ENCODE measurements around the gene TCEA2. TPM values are rescaled to one million over a fixed set of nuclear protein-coding genes. Genes with fewer than 3 reads are reported as not detected.
A peak's percentile ranks its signal among the peaks of the same experiment; 100 is the strongest.
"Not testable (repeated sequence)": the region's sequence is repeated elsewhere in the genome, so short reads cannot be mapped to it uniquely, and the experiment has no call there.

The TCEA2 gene
- total RNA-seq, 3 donors from 2014 or later = 10.5 to 17.3 (median 11.5) TPM

DNA sequence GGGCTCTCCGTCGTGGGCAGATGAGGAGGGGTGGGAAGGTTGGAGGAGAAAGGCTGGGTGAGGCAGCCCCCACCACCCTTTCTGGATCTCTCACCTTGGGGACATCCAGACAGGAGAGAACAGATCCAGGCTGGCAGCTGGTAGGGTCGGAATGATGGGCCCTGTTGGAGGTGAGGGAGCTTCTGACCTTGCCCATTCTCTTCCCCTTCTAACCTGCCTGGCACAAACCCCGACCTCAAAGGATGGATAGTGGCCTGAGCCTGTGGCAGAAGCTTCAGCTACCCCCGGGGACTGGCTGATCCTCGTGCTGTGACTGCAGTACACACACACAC lies 50.4 kb downstream of the TCEA2 start:
- Mint-ChIP-seq H3K4me3 (no peak overlapping the region), H3K9me3 (no peaks in the 10 kb centered on the region), H3K4me1 (ENCODE audit: low read depth) (no peaks in the 10 kb centered on the region), H3K36me3 (ENCODE audit: insufficient read depth) (no peaks in the 10 kb centered on the region), H3K27me3 (ENCODE audit: low read depth) (no peaks in the 10 kb centered on the region)
- DNase-seq = no peak
- ATAC-seq = no peak

- Mint-ChIP-seq H3K27me3 (ENCODE audit: low read depth) (no peaks in the 10 kb centered on the region), H3K36me3 (ENCODE audit: insufficient read depth) (no peaks in the 10 kb centered on the region), H3K4me1 (ENCODE audit: low read depth) (no peaks in the 10 kb centered on the region), H3K9me3 (no peaks in the 10 kb centered on the region), H3K4me3 (no peak overlapping the region)
- no peak for DNase-seq
- ATAC-seq = no peak
These were observed 50.9 kb downstream of the TCEA2 start for GRCh38 chr20:64113796-64114355.

GRCh38 chr20:64114356-64114971 lies 51.5 kb downstream of the TCEA2 start:
- no peak overlapping the region for H3K4me3 Mint-ChIP-seq
- ATAC-seq (no peak), DNase-seq (no peak)
- H3K27me3 Mint-ChIP-seq (ENCODE audit: low read depth) = no peaks in the 10 kb centered on the region
- no peaks in the 10 kb centered on the region for H3K4me1 Mint-ChIP-seq (ENCODE audit: low read depth)
- no peaks in the 10 kb centered on the region for H3K9me3 Mint-ChIP-seq
- no peaks in the 10 kb centered on the region for H3K36me3 Mint-ChIP-seq (ENCODE audit: insufficient read depth)

DNA sequence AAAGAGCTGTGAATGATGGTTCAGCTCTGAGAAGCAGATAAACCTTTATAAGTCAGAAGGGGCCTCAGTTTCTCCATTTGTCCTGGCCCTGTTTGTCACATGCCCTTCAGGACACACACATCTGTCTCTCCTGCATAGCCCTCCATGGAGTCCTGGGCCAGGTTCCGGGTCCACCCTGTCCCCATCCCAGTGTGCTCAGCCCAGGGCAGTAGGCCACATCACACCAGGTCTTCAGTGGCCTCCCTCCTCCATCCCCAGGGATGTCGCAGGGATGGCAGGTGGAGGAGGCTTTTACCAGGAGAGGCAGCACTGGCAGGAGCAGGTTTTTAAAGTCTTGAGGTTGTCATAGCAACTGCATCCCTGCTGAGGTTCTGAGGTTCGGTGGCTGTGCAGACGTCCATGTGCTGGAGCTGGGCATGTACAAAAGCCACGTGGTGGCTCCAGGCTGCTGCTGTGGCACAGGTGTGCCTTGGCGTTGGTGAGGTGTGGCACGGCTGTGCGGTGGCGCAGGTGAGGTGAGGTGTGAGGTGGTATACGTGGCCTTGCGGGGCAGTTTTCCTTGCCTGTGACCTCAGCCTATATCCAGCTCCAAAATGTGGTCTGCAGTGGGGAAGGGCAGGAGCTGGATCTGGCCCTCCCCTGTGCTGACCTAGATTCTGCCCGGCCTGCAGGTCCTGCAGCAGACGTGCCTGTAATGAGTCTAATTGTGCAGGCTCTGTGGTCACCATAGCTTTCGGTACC lies 52.3 kb downstream of the TCEA2 start:
- no peak overlapping the region for H3K4me3 Mint-ChIP-seq
- H3K27me3 Mint-ChIP-seq (ENCODE audit: low read depth) = no peaks in the 10 kb centered on the region
- H3K4me1 Mint-ChIP-seq (ENCODE audit: low read depth) = peaks cover 8% of the 10 kb centered on the region
- no peaks in the 10 kb centered on the region for H3K36me3 Mint-ChIP-seq (ENCODE audit: insufficient read depth)
- no peak for DNase-seq
- H3K9me3 Mint-ChIP-seq = no peaks in the 10 kb centered on the region
- no peak for ATAC-seq

- ATAC-seq = no peak
- Mint-ChIP-seq H3K4me1 (ENCODE audit: low read depth) (peaks cover 10% of the 10 kb centered on the region), H3K9me3 (no peaks in the 10 kb centered on the region), H3K27me3 (ENCODE audit: low read depth) (no peaks in the 10 kb centered on the region), H3K4me3 (no peak overlapping the region), H3K36me3 (ENCODE audit: insufficient read depth) (no peaks in the 10 kb centered on the region)
- no peak for DNase-seq
These were observed 53.0 kb downstream of the TCEA2 start for GRCh38 chr20:64116016-64116415.

- no peaks in the 10 kb centered on the region for H3K9me3 Mint-ChIP-seq
- H3K4me3 Mint-ChIP-seq = no peak overlapping the region
- H3K36me3 Mint-ChIP-seq (ENCODE audit: insufficient read depth) = no peaks in the 10 kb centered on the region
- peaks cover 10% of the 10 kb centered on the region for H3K4me1 Mint-ChIP-seq (ENCODE audit: low read depth)
- DNase-seq = no peak
- peaks cover 4% of the 10 kb centered on the region for H3K27me3 Mint-ChIP-seq (ENCODE audit: low read depth)
- no peak for ATAC-seq
These were observed 53.8 kb downstream of the TCEA2 start for GRCh38 chr20:64116541-64117431.

GRCh38 chr20:64117432-64117777 lies 54.4 kb downstream of the TCEA2 start:
- not testable (repeated sequence) for ATAC-seq

DNA sequence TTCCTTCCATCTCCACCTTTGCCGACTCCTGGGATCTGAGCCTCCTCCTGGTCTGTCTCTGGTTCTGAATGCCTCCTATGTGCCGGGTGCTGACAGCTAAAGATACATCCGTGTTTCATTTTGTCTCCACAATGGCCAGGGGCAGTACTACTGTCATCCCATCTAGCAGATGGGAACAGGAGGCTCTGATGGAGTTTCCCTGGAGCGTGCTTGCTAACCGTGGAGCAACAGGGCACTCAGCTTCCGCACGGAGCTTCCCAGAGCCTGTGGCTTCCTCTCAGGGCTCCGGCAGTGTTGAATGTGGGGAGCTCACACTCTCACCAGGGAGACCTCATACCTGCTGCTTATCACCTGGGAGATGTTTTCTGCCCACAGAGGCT lies 56.3 kb downstream of the TCEA2 start:
- Mint-ChIP-seq H3K4me3 (no peak overlapping the region), H3K9me3 (no peaks in the 10 kb centered on the region), H3K27me3 (ENCODE audit: low read depth) (peaks cover 9% of the 10 kb centered on the region), H3K36me3 (ENCODE audit: insufficient read depth) (no peaks in the 10 kb centered on the region), H3K4me1 (ENCODE audit: low read depth) (peaks cover 10% of the 10 kb centered on the region)
- ATAC-seq (no peak), DNase-seq (no peak)

More at GRCh38 chr20:64117432-64117777, 54.4 kb downstream of the TCEA2 start:
- H3K9me3 Mint-ChIP-seq; H3K4me3 Mint-ChIP-seq; H3K36me3 Mint-ChIP-seq (ENCODE audit: insufficient read depth); DNase-seq; H3K27me3 Mint-ChIP-seq (ENCODE audit: low read depth): not testable (repeated sequence)
- peaks cover 10% of the 10 kb centered on the region for H3K4me1 Mint-ChIP-seq (ENCODE audit: low read depth)

- peaks cover 12% of the 10 kb centered on the region for H3K27me3 Mint-ChIP-seq (ENCODE audit: low read depth)
- ATAC-seq = peak in 1 of 2 donors; percentile 19
These were observed 56.8 kb downstream of the TCEA2 start for GRCh38 chr20:64119681-64120341.

DNA sequence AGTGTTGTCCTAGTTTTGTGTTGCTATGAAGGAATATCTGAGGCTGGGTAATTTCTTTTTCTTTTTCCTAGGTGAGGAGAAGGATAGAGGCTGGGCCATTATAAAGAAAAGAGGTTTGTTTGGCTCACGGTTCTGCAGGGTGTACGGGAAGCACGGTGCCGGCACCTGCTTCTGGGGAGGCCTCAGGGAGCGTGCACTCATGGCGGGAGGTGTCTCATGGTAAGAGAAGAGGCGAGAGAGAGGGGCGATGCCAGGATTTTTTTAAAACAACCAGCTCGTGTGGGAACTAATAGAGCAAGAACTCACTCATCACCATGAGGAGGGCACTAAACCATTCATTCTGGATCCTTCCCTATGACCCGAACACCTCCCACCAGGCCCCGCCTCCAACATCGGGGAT lies 58.6 kb downstream of the TCEA2 start:
- Mint-ChIP-seq H3K27me3 (ENCODE audit: low read depth) (peaks cover 15% of the 10 kb centered on the region), H3K36me3 (ENCODE audit: insufficient read depth) (no peaks in the 10 kb centered on the region), H3K9me3 (no peaks in the 10 kb centered on the region), H3K4me1 (ENCODE audit: low read depth) (peaks cover 10% of the 10 kb centered on the region), H3K4me3 (no peak overlapping the region)
- DNase-seq (no peak), ATAC-seq (no peak)

More at GRCh38 chr20:64119681-64120341, 56.8 kb downstream of the TCEA2 start:
- no peak for DNase-seq
- peak overlapping the region; percentile 58 for H3K4me3 Mint-ChIP-seq
- no peaks in the 10 kb centered on the region for H3K36me3 Mint-ChIP-seq (ENCODE audit: insufficient read depth)
- H3K4me1 Mint-ChIP-seq (ENCODE audit: low read depth) = peaks cover 10% of the 10 kb centered on the region
- no peaks in the 10 kb centered on the region for H3K9me3 Mint-ChIP-seq

Other genes with a start within 250 kb of the TCEA2 start
- gene ZBTB46, start 231.9 kb upstream of the TCEA2 start, total RNA-seq = 1 to 10 TPM in 2 of 3 donors, under 1 TPM in 1; 0.89 to 3.8 (median 2.2) TPM
- gene ABHD16B, start 201.7 kb upstream of the TCEA2 start, total RNA-seq = not detected
- gene TPD52L2, start 197.9 kb upstream of the TCEA2 start, total RNA-seq = 10 to 100 TPM; 87.4 to 95.0 (median 89.3) TPM
- 10 to 100 TPM; 37.2 to 38.5 (median 37.8) TPM for gene DNAJC5, start 168.1 kb upstream of the TCEA2 start, total RNA-seq
- gene UCKL1, start 106.8 kb upstream of the TCEA2 start, total RNA-seq = 10 to 100 TPM; 48.8 to 59.4 (median 56.6) TPM
- gene ZNF512B, start 93.3 kb upstream of the TCEA2 start, total RNA-seq = 10 to 100 TPM; 19.8 to 21.0 (median 20.2) TPM
- 10 to 100 TPM; 14.6 to 17.4 (median 16.8) TPM for gene SAMD10, start 83.6 kb upstream of the TCEA2 start, total RNA-seq
- 100 to 1,000 TPM in 1 of 3 donors, 10 to 100 TPM in 2; 95.9 to 101 (median 98.7) TPM for gene PRPF6, start 82.1 kb upstream of the TCEA2 start, total RNA-seq
- gene C20orf204, start 27.0 kb upstream of the TCEA2 start, total RNA-seq = 1 to 10 TPM; 2.6 to 3.9 (median 3.2) TPM
- under 1 TPM; 0.13 to 0.24 (median 0.24) TPM for gene SOX18, start 13.6 kb upstream of the TCEA2 start, total RNA-seq
- gene RGS19, start 16.3 kb downstream of the TCEA2 start, total RNA-seq = 10 to 100 TPM; 41.7 to 49.0 (median 47.0) TPM
- under 1 TPM in 2 of 3 donors, not detected in 1; 0.05 to 0.11 TPM for gene OPRL1, start 16.9 kb downstream of the TCEA2 start, total RNA-seq
- gene LKAAEAR1, start 21.2 kb downstream of the TCEA2 start, total RNA-seq = under 1 TPM; 0.30 to 0.47 (median 0.38) TPM
- gene NPBWR2, start 44.4 kb downstream of the TCEA2 start, total RNA-seq = not detected
- gene MYT1, start 101.3 kb downstream of the TCEA2 start, total RNA-seq = not detected
- 10 to 100 TPM; 20.4 to 24.4 (median 21.2) TPM for gene PCMTD2, start 192.6 kb downstream of the TCEA2 start, total RNA-seq

Measured in activated T-cell treated with anti-CD3 and anti-CD28 coated beads, Interleukin-2, amount 50 U/mL, for 4 hours (primary cell).